RWPE1 (cell line): Measurements from ENCODE around the gene SYCN.

ENCODE experiments used
- CTCF ChIA-PET: fragments of 350-600 bp; sonication (Branson Sonifier 250); formaldehyde crosslinking; extraction: SDS; loops from one replicate; lab custom pipeline; 2021; lab: Yijun Ruan, JAX
- POLR2A ChIA-PET: fragments of 400-600 bp; formaldehyde crosslinking; extraction: SDS; loops from one replicate; lab custom pipeline; 2020; ENCODE audit warnings: antibody characterized with exemption; ENCODE audit not compliant: low non-redundant PET; lab: Yijun Ruan, JAX
- DNase-seq: peaks from one replicate; pipeline ENCODE4 v3.0.0; 2012; ENCODE audit warnings: low spot score
- H3K27ac ChIP-seq: fragments of 450-650 bp; 2 replicates; pipeline ENCODE4 v1.5.1; 2017
- CTCF ChIP-seq: fragments of 450-650 bp; conservative IDR thresholded peaks from 2 replicates; pipeline ENCODE4 v1.5.1; 2017; ENCODE audit warnings: low read depth, mild to moderate bottlenecking

The SYCN gene

GRCh38 chr19:39169143-39169810 is 34.8 kb downstream of the SYCN start:
- CTCF ChIA-PET: no interaction called here
- POLR2A ChIA-PET: no interaction called here
- no peak for DNase-seq
- no peak overlapping the region for H3K27ac ChIP-seq
- TF ChIP-seq CTCF: no peak

DNA sequence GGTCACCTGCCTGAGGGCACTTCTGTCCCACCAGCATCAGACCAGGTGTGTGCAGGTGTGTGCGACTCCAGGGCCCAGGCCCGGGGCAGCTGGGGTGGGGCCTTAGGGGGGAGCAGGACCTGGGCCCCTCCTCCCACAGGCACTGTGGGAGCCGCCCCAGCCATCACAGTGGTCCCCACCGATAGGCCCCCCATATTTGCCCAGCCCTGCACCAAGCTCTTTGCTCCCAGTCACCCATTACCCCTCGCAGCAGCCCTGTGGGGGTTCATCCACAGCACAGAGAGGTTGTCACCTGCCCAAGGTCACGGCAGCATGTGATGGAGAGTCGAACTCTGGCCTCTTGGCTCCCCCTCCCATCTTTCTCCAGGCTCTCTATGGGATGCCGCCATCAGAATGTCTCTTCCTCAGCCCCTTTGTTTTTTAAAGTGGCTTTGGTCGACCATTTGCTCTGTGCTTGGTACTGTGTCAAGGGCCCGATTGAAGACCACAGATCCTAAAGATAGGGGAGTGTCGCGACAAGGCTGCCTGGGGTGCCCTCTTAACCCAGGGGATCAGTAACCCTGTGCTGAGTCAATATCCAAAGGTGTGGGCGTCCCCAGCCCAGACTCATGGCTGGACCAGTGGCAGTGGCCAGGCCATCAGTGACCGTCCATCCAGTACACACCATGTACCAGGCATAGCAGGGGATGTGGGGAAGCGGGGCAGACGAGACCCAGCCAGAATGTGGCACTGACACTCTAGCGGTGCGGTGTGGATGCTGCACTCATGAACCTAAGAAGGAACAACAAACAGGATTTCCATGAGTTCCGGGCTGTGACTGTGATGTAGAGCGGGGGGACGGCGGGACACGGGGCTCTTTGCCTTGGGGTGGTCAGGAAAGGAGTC is 35.6 kb downstream of the SYCN start:
- TF ChIP-seq CTCF: no peak
- DNase-seq: no peak
- CTCF ChIA-PET: no interaction called here
- POLR2A ChIA-PET: no interaction called here
- H3K27ac ChIP-seq: peak overlapping the region; percentile 41

DNA sequence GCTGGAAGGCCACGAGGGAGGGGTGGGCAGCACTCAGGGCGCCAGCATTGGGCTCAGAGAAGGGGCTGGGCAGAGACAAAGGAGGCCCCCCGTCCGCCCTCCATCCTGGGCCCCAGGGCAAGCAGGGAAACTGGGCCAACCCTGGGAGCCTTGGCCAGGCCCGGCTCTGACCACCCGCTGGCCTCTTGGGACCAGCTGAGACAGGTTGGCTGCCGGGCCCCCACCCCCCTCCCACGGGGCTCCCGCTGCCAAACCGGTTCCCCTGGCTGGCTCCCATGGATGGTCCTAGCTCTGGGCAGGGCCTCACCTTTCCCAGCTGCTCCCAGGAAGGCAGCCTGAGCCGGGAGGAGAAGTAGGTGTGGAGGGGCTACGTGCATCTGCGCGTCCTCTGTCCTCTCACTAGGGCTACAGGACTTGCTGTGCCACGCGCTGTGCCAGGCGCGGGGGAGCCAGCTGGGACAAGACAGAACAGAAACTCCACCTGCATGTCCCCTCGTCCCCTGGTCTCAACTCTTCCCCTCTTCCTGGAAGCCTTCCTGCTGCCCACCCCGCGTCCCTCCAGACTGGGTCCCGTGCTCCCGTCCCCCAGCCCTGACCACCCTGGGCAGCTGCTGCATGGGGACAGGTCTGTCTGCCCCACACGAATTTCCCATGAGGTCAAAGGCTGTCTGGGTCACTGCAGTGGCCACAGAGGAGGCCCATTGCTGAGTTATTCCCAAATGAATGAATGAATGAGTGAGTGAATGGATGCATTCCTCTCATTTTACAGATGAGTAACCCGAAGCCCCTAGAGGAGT is 36.4 kb downstream of the SYCN start:
- TF ChIP-seq CTCF: no peak
- CTCF ChIA-PET: interaction anchor here (0.6 kb wide), 2 partner anchors 44 to 348 kb away, joined by 3 to 5 read pairs; no protein-coding TSS in a partner anchor
- DNase-seq: peak; percentile 82
- H3K27ac ChIP-seq: peak overlapping the region; percentile 41
- POLR2A ChIA-PET: interaction anchor here (0.6 kb wide), 1 partner anchor 41 kb away, joined by 5 read pairs; no protein-coding TSS in a partner anchor

DNA sequence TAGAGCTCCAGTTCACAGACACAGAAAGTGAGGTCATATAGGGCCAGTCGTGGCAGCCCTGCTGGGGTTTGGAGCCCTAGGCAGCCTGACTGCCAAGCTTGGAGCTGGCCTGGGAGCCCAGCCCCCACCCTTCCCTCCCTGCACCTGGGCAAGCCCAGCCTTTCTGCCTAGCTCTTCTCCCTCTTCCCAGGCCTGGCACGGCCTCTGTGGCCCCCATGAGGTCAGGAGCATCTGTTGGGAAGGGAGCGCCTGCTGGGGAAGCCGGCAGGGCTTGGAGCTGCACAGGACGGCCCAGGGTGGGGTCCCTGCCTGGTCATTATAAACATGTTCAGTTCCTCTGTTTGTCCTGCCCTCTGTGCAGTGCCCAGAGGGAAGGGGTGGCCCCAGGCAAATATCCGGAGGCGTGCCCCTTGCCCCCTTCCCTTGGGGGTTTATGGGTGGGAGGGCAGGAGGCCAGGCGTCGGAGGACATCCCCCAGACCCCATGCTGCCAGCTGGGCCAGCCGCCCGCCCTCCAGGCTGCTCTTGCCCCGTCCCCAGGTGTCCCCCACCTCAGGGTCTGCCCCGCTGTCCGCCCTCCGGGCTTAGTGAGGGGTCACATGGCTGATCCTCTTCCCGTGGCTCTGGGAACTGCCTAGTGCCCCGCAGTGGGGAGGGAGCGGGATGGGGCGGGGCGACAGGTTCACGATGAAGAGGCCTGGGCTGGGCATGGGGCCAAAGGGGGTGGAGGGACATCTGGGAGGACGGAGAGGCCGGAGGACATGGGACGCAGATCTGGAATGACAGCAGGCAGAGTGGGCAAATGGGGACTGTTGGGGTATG is 37.3 kb downstream of the SYCN start:
- peak; percentile 73 for DNase-seq
- POLR2A ChIA-PET: no interaction called here
- no peak for TF ChIP-seq CTCF
- peak overlapping the region; percentile 41 for H3K27ac ChIP-seq
- CTCF ChIA-PET: interaction anchor here (0.6 to 1.3 kb wide), 3 partner anchors 30 to 45 kb away, joined by 3 to 7 read pairs (median 3); no protein-coding TSS in a partner anchor

GRCh38 chr19:39165857-39166256 is 38.2 kb downstream of the SYCN start:
- CTCF ChIA-PET: interaction anchor here (1.3 kb wide), 2 partner anchors 29 to 44 kb away, joined by 3 to 7 read pairs; no protein-coding TSS in a partner anchor
- POLR2A ChIA-PET: no interaction called here
- TF ChIP-seq CTCF: no peak
- DNase-seq: no peak
- 0 out of 2 replicates have a peak overlapping the region, but pooled peaks have one; percentile 41 for H3K27ac ChIP-seq
